ENCODE results near the gene CAPN8. TPM values are rescaled to one million over a fixed set of nuclear protein-coding genes. Genes with fewer than 3 reads are reported as not detected.

The CAPN8 gene
- polyA plus RNA-seq, 1 of the 3 experiments (the other 2 are of a cell fraction) = not detected

- H2AFZ ChIP-seq (ENCODE audit: low read depth) = no peak overlapping the region
- H3K9ac ChIP-seq = no peak overlapping the region
- no peak overlapping the region for H3K27ac ChIP-seq (ENCODE audit: low read depth in 2 of 2, low read length in 1 of 2)
- no peak for TF ChIP-seq RFX5 (IDR thresholded peaks at IDR 0.05; ENCODE audit: low read length)
- no peak for TF ChIP-seq FOSL2 (IDR thresholded peaks at IDR 0.05; ENCODE audit: borderline replicate concordance, low read depth)
- TF ChIP-seq SIN3A (IDR thresholded peaks at IDR 0.05; ENCODE audit: borderline replicate concordance, low read depth, low read length) = no peak
- no peak for TF ChIP-seq YY1 (IDR thresholded peaks at IDR 0.05; ENCODE audit: low read depth)
- TF ChIP-seq GATA2 (CRISPR knock-in tag; IDR thresholded peaks at IDR 0.05) = no peak
- no peak for TF ChIP-seq GABPA (IDR thresholded peaks at IDR 0.05; ENCODE audit: low read depth)
- no peak for DNase-seq
- H3K4me2 ChIP-seq = no peak overlapping the region
- no peaks in the 10 kb centered on the region for H4K20me1 ChIP-seq (ENCODE audit: insufficient read depth)
- peaks cover 9% of the 10 kb centered on the region; the same call in 1 of the 2 replicates for H3K27me3 ChIP-seq (ENCODE audit: insufficient read depth)
- no peaks in the 10 kb centered on the region for H3K36me3 ChIP-seq (replicated peaks in 1 of 2; ENCODE audit: control insufficient read depth in 1 of 2, insufficient read depth in 2 of 2, low read length in 1 of 2)
- no peaks in the 10 kb centered on the region for H3F3A ChIP-seq (replicated peaks; ENCODE audit: insufficient read depth)
- H3K4me3 ChIP-seq (ENCODE audit: low read depth in 2 of 2, low read length in 1 of 2) = no peak overlapping the region
- H3K9me3 ChIP-seq = no peaks in the 10 kb centered on the region
- ChIA-PET POLR2A (no interaction called here), CTCF (interaction anchor here (1.2 to 1.7 kb wide), 3 partner anchors 11 to 526 kb away, joined by 3 to 6 read pairs (median 3); no protein-coding TSS in a partner anchor)
- 36% methylated on average over 4 of the region's 4 CpGs for WGBS (ENCODE audit: low lambda C conversion rate)
- no peaks in the 10 kb centered on the region for H3K4me1 ChIP-seq (ENCODE audit: control insufficient read depth in 1 of 2, insufficient read depth in 2 of 2, low read depth in 1 of 2, low read length in 1 of 2)
- H3K9me2 ChIP-seq = no peaks in the 10 kb centered on the region
- H3K79me2 ChIP-seq (ENCODE audit: insufficient read depth) = no peaks in the 10 kb centered on the region
Observed at GRCh38 chr1:223659711-223660110, 5.8 kb downstream of the CAPN8 start.

DNA sequence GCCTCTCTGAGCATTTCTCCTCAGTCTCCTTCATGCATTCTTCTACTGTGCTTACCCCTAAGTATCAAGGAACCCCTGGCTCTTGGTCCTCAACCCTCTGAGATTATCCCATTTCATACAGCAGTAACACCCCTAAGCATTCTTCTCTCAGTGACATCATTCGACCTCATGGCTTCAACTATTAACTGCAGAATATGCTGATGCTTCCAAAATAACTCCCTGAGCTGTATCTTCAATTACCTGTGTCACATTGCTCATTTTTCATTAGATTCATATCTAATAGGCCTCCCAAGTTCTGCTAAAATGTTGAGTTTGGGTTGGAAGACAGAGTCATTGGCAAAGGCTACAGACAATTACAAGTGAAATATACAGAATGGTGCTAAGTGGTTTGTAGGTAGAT, 7.5 kb downstream of the CAPN8 start:
- H3F3A ChIP-seq (replicated peaks; ENCODE audit: insufficient read depth) = no peaks in the 10 kb centered on the region
- H3K9ac ChIP-seq = no peak overlapping the region
- no peak overlapping the region for H2AFZ ChIP-seq (ENCODE audit: low read depth)
- no peaks in the 10 kb centered on the region for H3K36me3 ChIP-seq (replicated peaks in 1 of 2; ENCODE audit: control insufficient read depth in 1 of 2, insufficient read depth in 2 of 2, low read length in 1 of 2)
- 10% methylated on average over 1 of the region's 1 CpG for WGBS (ENCODE audit: low lambda C conversion rate)
- H3K9me2 ChIP-seq = no peaks in the 10 kb centered on the region
- H3K9me3 ChIP-seq = no peaks in the 10 kb centered on the region
- H3K79me2 ChIP-seq (ENCODE audit: insufficient read depth) = no peaks in the 10 kb centered on the region
- TF ChIP-seq, protein P1, sequence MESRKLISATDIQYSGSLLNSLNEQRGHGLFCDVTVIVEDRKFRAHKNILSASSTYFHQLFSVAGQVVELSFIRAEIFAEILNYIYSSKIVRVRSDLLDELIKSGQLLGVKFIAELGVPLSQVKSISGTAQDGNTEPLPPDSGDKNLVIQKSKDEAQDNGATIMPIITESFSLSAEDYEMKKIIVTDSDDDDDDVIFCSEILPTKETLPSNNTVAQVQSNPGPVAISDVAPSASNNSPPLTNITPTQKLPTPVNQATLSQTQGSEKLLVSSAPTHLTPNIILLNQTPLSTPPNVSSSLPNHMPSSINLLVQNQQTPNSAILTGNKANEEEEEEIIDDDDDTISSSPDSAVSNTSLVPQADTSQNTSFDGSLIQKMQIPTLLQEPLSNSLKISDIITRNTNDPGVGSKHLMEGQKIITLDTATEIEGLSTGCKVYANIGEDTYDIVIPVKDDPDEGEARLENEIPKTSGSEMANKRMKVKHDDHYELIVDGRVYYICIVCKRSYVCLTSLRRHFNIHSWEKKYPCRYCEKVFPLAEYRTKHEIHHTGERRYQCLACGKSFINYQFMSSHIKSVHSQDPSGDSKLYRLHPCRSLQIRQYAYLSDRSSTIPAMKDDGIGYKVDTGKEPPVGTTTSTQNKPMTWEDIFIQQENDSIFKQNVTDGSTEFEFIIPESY (IDR thresholded peaks at IDR 0.05; ENCODE audit: borderline replicate concordance, low read depth) = no peak
- ChIA-PET CTCF (no interaction called here), POLR2A (no interaction called here)
- H4K20me1 ChIP-seq (ENCODE audit: insufficient read depth) = no peaks in the 10 kb centered on the region
- peaks cover 2% of the 10 kb centered on the region; the same call in 1 of the 2 replicates for H3K27me3 ChIP-seq (ENCODE audit: insufficient read depth)
- H3K4me2 ChIP-seq = no peak overlapping the region
- H3K4me1 ChIP-seq (ENCODE audit: control insufficient read depth in 1 of 2, insufficient read depth in 2 of 2, low read depth in 1 of 2, low read length in 1 of 2) = no peaks in the 10 kb centered on the region
- H3K27ac ChIP-seq (ENCODE audit: low read depth in 2 of 2, low read length in 1 of 2) = no peak overlapping the region
- H3K4me3 ChIP-seq (ENCODE audit: low read depth in 2 of 2, low read length in 1 of 2) = no peak overlapping the region
- DNase-seq = no peak

DNA sequence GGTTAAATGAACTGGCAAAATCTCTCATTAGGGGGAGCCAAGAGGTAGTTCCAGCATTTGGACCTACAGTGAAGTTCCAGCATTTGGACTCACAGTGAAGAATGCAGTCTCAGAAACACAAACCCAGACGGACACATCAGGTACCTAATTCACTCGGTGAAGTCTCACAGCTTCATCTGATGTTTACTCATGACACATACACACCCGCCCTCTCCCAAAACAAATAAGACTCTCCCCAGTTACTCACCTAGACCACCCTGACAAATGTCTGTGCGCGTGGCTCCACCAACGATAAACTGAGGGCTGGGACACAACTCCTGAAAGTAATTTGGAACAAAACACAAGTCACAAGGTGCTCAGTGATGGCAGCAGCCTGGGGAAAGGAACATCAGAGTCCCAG, 11.4 kb downstream of the CAPN8 start:
- H4K20me1 ChIP-seq (ENCODE audit: insufficient read depth) = no peaks in the 10 kb centered on the region
- no peak overlapping the region for H2AFZ ChIP-seq (ENCODE audit: low read depth)
- H3K4me1 ChIP-seq (ENCODE audit: control insufficient read depth in 1 of 2, insufficient read depth in 2 of 2, low read depth in 1 of 2, low read length in 1 of 2) = no peaks in the 10 kb centered on the region
- no peak overlapping the region for H3K9ac ChIP-seq
- DNase-seq = no peak
- ChIA-PET POLR2A (no interaction called here), CTCF (no interaction called here)
- no peak overlapping the region for H3K27ac ChIP-seq (ENCODE audit: low read depth in 2 of 2, low read length in 1 of 2)
- no peak overlapping the region for H3K4me2 ChIP-seq
- no peaks in the 10 kb centered on the region for H3K9me2 ChIP-seq
- no peaks in the 10 kb centered on the region for H3K9me3 ChIP-seq
- H3K79me2 ChIP-seq (ENCODE audit: insufficient read depth) = no peaks in the 10 kb centered on the region
- no peak overlapping the region for H3K4me3 ChIP-seq (ENCODE audit: low read depth in 2 of 2, low read length in 1 of 2)
- no peaks in the 10 kb centered on the region for H3K27me3 ChIP-seq (ENCODE audit: insufficient read depth)
- 60% methylated on average over 6 of the region's 6 CpGs for WGBS (ENCODE audit: low lambda C conversion rate)
- H3K36me3 ChIP-seq (replicated peaks in 1 of 2; ENCODE audit: control insufficient read depth in 1 of 2, insufficient read depth in 2 of 2, low read length in 1 of 2) = no peaks in the 10 kb centered on the region
- H3F3A ChIP-seq (replicated peaks; ENCODE audit: insufficient read depth) = no peaks in the 10 kb centered on the region
- TF ChIP-seq POLR2AphosphoS5 (IDR thresholded peaks at IDR 0.05; ENCODE audit: low read depth, low read length) = no peak

All from SK-N-SH (cell line).